Measurements from ENCODE around the gene ADCY4. TPM values are rescaled to one million over a fixed set of nuclear protein-coding genes. Genes with fewer than 3 reads are reported as not detected.
A peak's percentile ranks its signal among the peaks of the same experiment; 100 is the strongest.

The ADCY4 gene
- total RNA-seq, 1 experiment from 2014 or later: 0.86 TPM

GRCh38 chr14:24279301-24280186, 55.3 kb downstream of the ADCY4 start:
- no peaks in the 10 kb centered on the region for H3K27me3 ChIP-seq (ENCODE audit: insufficient read depth, low read length)
- H3K36me3 ChIP-seq (ENCODE audit: control insufficient read depth in 1 of 2, insufficient read depth in 2 of 2, low read length in 2 of 2): no peaks in the 10 kb centered on the region
- ChIA-PET POLR2A (interaction anchor here (2.3 kb wide), 1 partner anchor 8 kb away, joined by 7 read pairs; the partner anchor contains the start of gene RABGGTA), RAD21 (ENCODE audit: low non-redundant PET in 1 of 2, low total read pairs in 2 of 2, uncharacterized antibody in 2 of 2, unreplicated experiment in 2 of 2) (interaction anchor here in 1 of 2 experiments (0.9 kb wide), 1 partner anchor 37 kb away, joined by 4 read pairs; the partner anchor contains the start of gene TINF2), CTCF (interaction anchor here (1.3 to 2.2 kb wide), 2 partner anchors 9 to 32 kb away, joined by 3 to 12 read pairs; partner anchors contain the start of gene RABGGTA)
- intact Hi-C loops (cut with micrococcal nuclease): no loop called here
- no TSS peak for BruUV-seq (replicated peaks)
- no peak overlapping the region for H3K9ac ChIP-seq (ENCODE audit: low read length)
- no peak for TF ChIP-seq CEBPB (IDR thresholded peaks at IDR 0.05; ENCODE audit: low read depth)
- TF ChIP-seq CTCF (IDR thresholded peaks at IDR 0.05 in 2 of 3, conservative IDR thresholded peaks at IDR 0.05 in 1 of 3; ENCODE audit: borderline replicate concordance in 1 of 3, insufficient read depth in 1 of 3, low read depth in 2 of 3, low read length in 2 of 3): peak in 2 of 3 experiments; percentile 51 to 57; a peak in 4 of 6 replicates
- TF ChIP-seq CBX3 (IDR thresholded peaks at IDR 0.05; ENCODE audit: low read depth): no peak
- TF ChIP-seq RAD21 (IDR thresholded peaks at IDR 0.05; ENCODE audit: low read depth): peak; percentile 29; the same call in 1 of the 2 replicates
- no peaks in the 10 kb centered on the region for H3K79me2 ChIP-seq (ENCODE audit: insufficient read depth, low read length)
- no peaks in the 10 kb centered on the region for H4K20me1 ChIP-seq (ENCODE audit: insufficient read depth)
- no peak overlapping the region for H2AFZ ChIP-seq (ENCODE audit: low read depth, low read length, poor library complexity, severe bottlenecking)
- DNase-seq (ENCODE audit: low read depth, low spot score) (no peak), ATAC-seq (peak; percentile 74)
- H3K4me1 ChIP-seq (ENCODE audit: control insufficient read depth in 1 of 2, insufficient read depth in 2 of 2, low read length in 2 of 2): no peaks in the 10 kb centered on the region
- no peaks in the 10 kb centered on the region for H3K9me3 ChIP-seq (ENCODE audit: control insufficient read depth in 1 of 2, insufficient read depth in 1 of 2, low read depth in 1 of 2, low read length in 2 of 2)
- H3K27ac ChIP-seq (ENCODE audit: low read depth, low read length): no peak overlapping the region
- no peak overlapping the region for H3K4me3 ChIP-seq (replicated peaks in 1 of 2; ENCODE audit: low read depth in 1 of 2, low read length in 2 of 2)
- H3K4me2 ChIP-seq (ENCODE audit: low read length): no peak overlapping the region
- H3K9me2 ChIP-seq (ENCODE audit: insufficient read depth): no peaks in the 10 kb centered on the region

GRCh38 chr14:24278424-24278823, 56.4 kb downstream of the ADCY4 start:
- no peak overlapping the region for H3K4me3 ChIP-seq (replicated peaks in 1 of 2; ENCODE audit: low read depth in 1 of 2, low read length in 2 of 2)
- no TSS peak for BruUV-seq (replicated peaks)
- DNase-seq (ENCODE audit: low read depth, low spot score) (no peak), ATAC-seq (no peak)
- no peak overlapping the region for H2AFZ ChIP-seq (ENCODE audit: low read depth, low read length, poor library complexity, severe bottlenecking)
- POLR2A ChIA-PET: no interaction called here
- no peaks in the 10 kb centered on the region for H4K20me1 ChIP-seq (ENCODE audit: insufficient read depth)
- no peaks in the 10 kb centered on the region for H3K27me3 ChIP-seq (ENCODE audit: insufficient read depth, low read length)
- no peak overlapping the region for H3K4me2 ChIP-seq (ENCODE audit: low read length)
- H3K79me2 ChIP-seq (ENCODE audit: insufficient read depth, low read length): no peaks in the 10 kb centered on the region
- no peaks in the 10 kb centered on the region for H3K9me2 ChIP-seq (ENCODE audit: insufficient read depth)
- no peaks in the 10 kb centered on the region for H3K9me3 ChIP-seq (ENCODE audit: control insufficient read depth in 1 of 2, insufficient read depth in 1 of 2, low read depth in 1 of 2, low read length in 2 of 2)
- intact Hi-C loops (cut with micrococcal nuclease): no loop called here
- H3K36me3 ChIP-seq (ENCODE audit: control insufficient read depth in 1 of 2, insufficient read depth in 2 of 2, low read length in 2 of 2): no peaks in the 10 kb centered on the region
- no peak overlapping the region for H3K27ac ChIP-seq (ENCODE audit: low read depth, low read length)
- RAD21 ChIA-PET (ENCODE audit: low non-redundant PET in 1 of 2, low total read pairs in 2 of 2, uncharacterized antibody in 2 of 2, unreplicated experiment in 2 of 2): no interaction called here
- CTCF ChIA-PET: interaction anchor here (1.3 kb wide), 1 partner anchor 31 kb away, joined by 3 read pairs; no protein-coding TSS in a partner anchor
- H3K9ac ChIP-seq (ENCODE audit: low read length): no peak overlapping the region
- H3K4me1 ChIP-seq (ENCODE audit: control insufficient read depth in 1 of 2, insufficient read depth in 2 of 2, low read length in 2 of 2): peaks cover 4% of the 10 kb centered on the region in 2 experiments; a peak in 1 of 4 replicates
- no peak for TF ChIP-seq REST (IDR thresholded peaks at IDR 0.05; ENCODE audit: low read depth)
- no peak for TF ChIP-seq EGR1 (IDR thresholded peaks at IDR 0.05; ENCODE audit: low read depth)
- no peak for TF ChIP-seq CTCF (IDR thresholded peaks at IDR 0.05 in 2 of 3, conservative IDR thresholded peaks at IDR 0.05 in 1 of 3; ENCODE audit: borderline replicate concordance in 1 of 3, insufficient read depth in 1 of 3, low read depth in 2 of 3, low read length in 2 of 3)
- no peak for TF ChIP-seq SIN3A (IDR thresholded peaks at IDR 0.05; ENCODE audit: low read depth)
- TF ChIP-seq ZNF274 (IDR thresholded peaks at IDR 0.05; ENCODE audit: low read depth, low read length): no peak
- no peak for TF ChIP-seq TCF7L2 (IDR thresholded peaks at IDR 0.05; ENCODE audit: borderline replicate concordance, extremely low read depth, insufficient read depth, insufficient read length)
